Glomerular visceral epithelial cell (primary cell): ENCODE data around the gene SERPINB10.

Source experiments
- DNase-seq: peaks from one replicate; pipeline ENCODE4 v3.0.0-alpha.2; 2016; ENCODE audit errors: extremely low spot score

Gene SERPINB10

DNA sequence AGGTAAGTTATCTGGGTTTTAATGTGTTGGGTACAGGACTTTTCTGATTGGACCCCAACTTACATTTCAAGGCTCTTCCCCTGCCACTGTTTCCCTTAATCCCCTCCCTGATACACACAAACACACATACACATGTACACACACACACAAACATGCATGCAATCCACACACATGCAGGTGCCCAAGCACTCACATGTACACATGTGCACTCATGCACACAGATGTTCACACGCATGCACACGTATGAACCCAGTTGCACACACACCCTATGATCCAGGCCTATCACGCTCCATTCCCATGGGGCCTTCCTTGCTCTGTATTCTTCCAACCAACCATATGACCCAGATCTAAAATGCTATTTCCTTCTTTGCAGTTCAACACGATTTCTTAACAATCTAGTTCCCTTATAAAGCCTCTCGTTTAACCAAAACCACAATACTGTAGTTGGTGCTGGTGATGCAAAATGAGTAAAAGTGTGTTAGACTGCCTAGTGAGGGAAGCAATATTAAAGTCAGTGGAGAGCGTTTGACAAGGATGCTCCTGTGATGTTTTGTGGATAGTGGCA lies 73.2 kb downstream of the SERPINB10 start:
- DNase-seq: no peak

DNA sequence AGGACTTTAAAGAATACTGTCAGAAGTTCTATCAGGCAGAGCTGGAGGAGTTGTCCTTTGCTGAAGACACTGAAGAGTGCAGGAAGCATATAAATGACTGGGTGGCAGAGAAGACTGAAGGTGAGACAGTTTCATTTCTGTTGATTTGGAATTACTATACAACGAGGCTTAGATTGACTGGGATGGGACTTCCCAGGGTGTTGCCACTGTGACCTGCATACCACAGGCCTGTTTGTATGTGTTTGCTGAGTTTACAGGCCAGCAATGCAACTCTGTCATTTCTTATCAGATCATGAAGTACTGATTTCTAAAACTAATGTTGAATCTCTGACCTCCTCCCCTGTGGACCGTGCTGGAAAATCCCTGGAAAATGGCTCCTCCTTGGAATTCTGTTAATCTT lies 74.0 kb downstream of the SERPINB10 start:
- no peak for DNase-seq

GRCh38 chr18:63982361-63982760 lies 74.6 kb downstream of the SERPINB10 start:
- DNase-seq: no peak
